HepG2 (cell line): Measurements from ENCODE around the gene AKR1A1. TPM values are rescaled to one million over a fixed set of nuclear protein-coding genes. Genes with fewer than 3 reads are reported as not detected.

Experiments used
- AHR ChIP-seq: IDR thresholded peaks from 2 replicates; pipeline ENCODE4 v1.6.1; 2018; ENCODE audit warnings: missing genetic modification reagents, missing compliant biosample characterization
- BRCA1 ChIP-seq: sonication (generic); formaldehyde crosslinking; IDR thresholded peaks from 2 replicates; pipeline ENCODE4 v1.4.0; 2020; ENCODE audit warnings: missing genetic modification reagents
- FOXP4 ChIP-seq: sonication (generic); formaldehyde crosslinking; IDR thresholded peaks from 2 replicates; pipeline ENCODE4 v1.4.0; 2020; ENCODE audit warnings: missing genetic modification reagents
- HOMEZ ChIP-seq: IDR thresholded peaks from 2 replicates; pipeline ENCODE4 v1.6.1; 2016; ENCODE audit warnings: low read depth
- IRF1 ChIP-seq: sonication (generic); formaldehyde crosslinking; IDR thresholded peaks from 2 replicates; pipeline ENCODE4 v1.4.0; 2020; ENCODE audit warnings: low read depth, mild to moderate bottlenecking, missing genetic modification reagents
- JDP2 ChIP-seq: sonication (generic); formaldehyde crosslinking; IDR thresholded peaks from 2 replicates; pipeline ENCODE4 v1.8.1; 2022; ENCODE audit warnings: missing genetic modification reagents, borderline replicate concordance
- NAIF1 ChIP-seq: sonication (generic); formaldehyde crosslinking; IDR thresholded peaks from 2 replicates; pipeline ENCODE4 v1.5.0; 2020; ENCODE audit warnings: mild to moderate bottlenecking, missing genetic modification reagents, borderline replicate concordance
- NFYB ChIP-seq: sonication (generic); formaldehyde crosslinking; IDR thresholded peaks from 2 replicates; pipeline ENCODE4 v1.4.0; 2020; ENCODE audit warnings: missing genetic modification reagents
- PHF21A ChIP-seq: sonication (generic); formaldehyde crosslinking; IDR thresholded peaks from 2 replicates; pipeline ENCODE4 v1.5.0; 2020; ENCODE audit warnings: mild to moderate bottlenecking, missing genetic modification reagents
- POLR2G ChIP-seq: fragments of 200-400 bp; formaldehyde crosslinking; IDR thresholded peaks from 2 replicates; pipeline ENCODE4 v1.6.1; 2018; ENCODE audit warnings: mild to moderate bottlenecking, low read depth, low read length, moderate library complexity
- PRPF4 ChIP-seq: fragments of 200-400 bp; formaldehyde crosslinking; IDR thresholded peaks from 2 replicates; pipeline ENCODE4 v1.6.1; 2016; ENCODE audit warnings: low read length, low read depth; ENCODE audit not compliant: poor library complexity, severe bottlenecking
- RBM22 ChIP-seq: fragments of 200-400 bp; formaldehyde crosslinking; optimal IDR thresholded peaks from 2 replicates; pipeline ENCODE3; 2017; ENCODE audit warnings: mild to moderate bottlenecking, low read length, moderate library complexity
- RXRA ChIP-seq: sonication (generic); formaldehyde crosslinking; IDR thresholded peaks from 2 replicates; pipeline ENCODE4 v1.5.1; 2020; ENCODE audit warnings: missing genetic modification reagents
- SALL2 ChIP-seq: sonication (generic); formaldehyde crosslinking; IDR thresholded peaks from 2 replicates; pipeline ENCODE4 v1.8.1; 2023; ENCODE audit warnings: mild to moderate bottlenecking, missing genetic modification reagents, inconsistent platforms
- SIX4 ChIP-seq: sonication (generic); formaldehyde crosslinking; IDR thresholded peaks from 2 replicates; pipeline ENCODE4 v1.4.0; 2020; ENCODE audit warnings: missing genetic modification reagents
- TBX2 ChIP-seq: sonication (generic); formaldehyde crosslinking; IDR thresholded peaks from 2 replicates; pipeline ENCODE4 v1.5.0; 2020; ENCODE audit warnings: missing genetic modification reagents, mild to moderate bottlenecking, borderline replicate concordance
- TEAD2 ChIP-seq: sonication (generic); formaldehyde crosslinking; IDR thresholded peaks from 2 replicates; pipeline ENCODE4 v1.9.0; 2021; ENCODE audit warnings: missing genetic modification reagents
- TOE1 ChIP-seq: sonication (generic); formaldehyde crosslinking; IDR thresholded peaks from 2 replicates; pipeline ENCODE4 v1.4.0; 2020; ENCODE audit warnings: mild to moderate bottlenecking, missing genetic modification reagents
- YEATS4 ChIP-seq: sonication (generic); formaldehyde crosslinking; IDR thresholded peaks from 2 replicates; pipeline ENCODE4 v1.4.0; 2020; ENCODE audit warnings: missing genetic modification reagents, borderline replicate concordance
- ZBTB3 ChIP-seq: sonication (generic); formaldehyde crosslinking; IDR thresholded peaks from 2 replicates; pipeline ENCODE4 v1.4.0; 2020; ENCODE audit warnings: low read depth, mild to moderate bottlenecking, moderate library complexity, missing genetic modification reagents, borderline replicate concordance
- ZNF207 ChIP-seq: fragments of 450-650 bp; IDR thresholded peaks from 2 replicates; pipeline ENCODE4 v1.6.1; 2016; ENCODE audit warnings: antibody characterized with exemption, borderline replicate concordance
- ZNF317 ChIP-seq: sonication (generic); formaldehyde crosslinking; IDR thresholded peaks from 2 replicates; pipeline ENCODE4 v1.5.0; 2020; ENCODE audit warnings: mild to moderate bottlenecking, missing genetic modification reagents
- ZNF512 ChIP-seq: sonication (generic); formaldehyde crosslinking; IDR thresholded peaks from 2 replicates; pipeline ENCODE4 v1.4.0; 2020; ENCODE audit warnings: mild to moderate bottlenecking, missing genetic modification reagents
- ZNF549 ChIP-seq: sonication (generic); formaldehyde crosslinking; IDR thresholded peaks from 2 replicates; pipeline ENCODE4 v1.5.0; 2020; ENCODE audit warnings: missing genetic modification reagents
- ZNF737 ChIP-seq: sonication (generic); formaldehyde crosslinking; IDR thresholded peaks from 2 replicates; pipeline ENCODE4 v1.5.0; 2020; ENCODE audit warnings: missing genetic modification reagents, mild to moderate bottlenecking, borderline replicate concordance
- ZNF878 ChIP-seq: sonication (generic); formaldehyde crosslinking; IDR thresholded peaks from 2 replicates; pipeline ENCODE4 v1.8.1; 2023; ENCODE audit warnings: mild to moderate bottlenecking, missing genetic modification reagents, moderate library complexity
- polyA plus RNA-seq, 8 experiments: library from polyadenylated mRNA; depleted of rRNA in 3 of 8; stranded (reverse) in 7 of 8; unstranded in 1 of 8; fragments of >200 nt; fragmentation: Illumina TruSeq in 4 of 8; extraction: Trizol in 4 of 8; gene quantifications; 2 replicates each; pipeline versions ENCODE4 v1.2.1 to v1.2.3, GENCODE V29; 2011 to 2016; ENCODE audit warnings: low read depth in 4 of 8, missing spikeins in 1 of 8, mixed read lengths in 1 of 8; ENCODE audit not compliant: insufficient read depth in 1 of 8
- total RNA-seq, 5 experiments: library from RNA; depleted of rRNA; stranded (reverse); fragments of >200 nt; fragmentation: Illumina TruSeq; extraction: Trizol; gene quantifications; 2 replicates each; pipeline ENCODE4 v1.2.3, GENCODE V29; 2016; ENCODE audit warnings: low read depth in 1 of 5

AKR1A1 gene
- total and polyA plus RNA-seq, 2 of the 13 experiments (the other 11 are each of a cell fraction or from before 2014, with no cell fraction given): 181 to 217 TPM

- TF ChIP-seq ZNF512 (CRISPR knock-in tag) (no peak), BRCA1 (CRISPR knock-in tag) (peak; percentile 53; the same call in 1 of the 2 replicates), FOXP4 (CRISPR knock-in tag) (no peak), ZNF317 (0 out of 2 replicates have a peak, but pooled peaks have one; percentile 17), ZNF549 (CRISPR knock-in tag) (no peak), AHR (CRISPR knock-in tag) (no peak), SIX4 (no peak), POLR2G (peak; percentile 99), PRPF4 (no peak), ZNF207 (no peak), JDP2 (no peak; the same call in 1 of the 2 replicates), HOMEZ (CRISPR knock-in tag) (no peak), TOE1 (CRISPR knock-in tag) (no peak), SALL2 (CRISPR knock-in tag) (peak; percentile 38; the same call in 1 of the 2 replicates), YEATS4 (CRISPR knock-in tag) (peak; percentile 58), ZNF878 (CRISPR knock-in tag) (no peak), TBX2 (no peak), IRF1 (CRISPR knock-in tag) (peak; percentile 52; the same call in 1 of the 2 replicates), NAIF1 (CRISPR knock-in tag) (no peak; the same call in 1 of the 2 replicates), RXRA (CRISPR knock-in tag) (no peak), TEAD2 (CRISPR knock-in tag) (no peak), RBM22 (peak; percentile 39), PHF21A (CRISPR knock-in tag) (peak; percentile 60), ZBTB3 (CRISPR knock-in tag) (peak; percentile 42; the same call in 1 of the 2 replicates), NFYB (CRISPR knock-in tag) (no peak), ZNF737 (CRISPR knock-in tag) (0 out of 2 replicates have a peak, but pooled peaks have one; percentile 37)
Observed at GRCh38 chr1:45583666-45584350, 33.2 kb downstream of the AKR1A1 start, which contains the start of gene NASP (continued).
